Epithelial cell of esophagus (primary cell): ENCODE results near the gene RELA.
"Not testable (repeated sequence)": the region's sequence is repeated elsewhere in the genome, so short reads cannot be mapped to it uniquely, and the experiment has no call there.

Experiments used
- DNase-seq: peaks from one replicate; pipeline ENCODE4 v3.0.0; 2010; ENCODE audit warnings: low read depth
- H3K4me3 ChIP-seq: 2 replicates; pipeline ENCODE4 v1.5.1; 2011; ENCODE audit warnings: mild to moderate bottlenecking, low read length, control low read depth
- TF ChIP-seq, protein P1 (sequence below): IDR thresholded peaks from 2 replicates; pipeline ENCODE4 v1.5.1; 2011; ENCODE audit warnings: low read depth, mild to moderate bottlenecking, low read length, control low read depth, inconsistent platforms; ENCODE audit not compliant: insufficient read depth; ENCODE audit errors: missing control alignments

Gene RELA

GRCh38 chr11:65663639-65664200 lies 1.0 kb upstream of the RELA start:
- peak; percentile 46 for DNase-seq
- peak overlapping the region; percentile 70 for H3K4me3 ChIP-seq
- TF ChIP-seq, protein P1, sequence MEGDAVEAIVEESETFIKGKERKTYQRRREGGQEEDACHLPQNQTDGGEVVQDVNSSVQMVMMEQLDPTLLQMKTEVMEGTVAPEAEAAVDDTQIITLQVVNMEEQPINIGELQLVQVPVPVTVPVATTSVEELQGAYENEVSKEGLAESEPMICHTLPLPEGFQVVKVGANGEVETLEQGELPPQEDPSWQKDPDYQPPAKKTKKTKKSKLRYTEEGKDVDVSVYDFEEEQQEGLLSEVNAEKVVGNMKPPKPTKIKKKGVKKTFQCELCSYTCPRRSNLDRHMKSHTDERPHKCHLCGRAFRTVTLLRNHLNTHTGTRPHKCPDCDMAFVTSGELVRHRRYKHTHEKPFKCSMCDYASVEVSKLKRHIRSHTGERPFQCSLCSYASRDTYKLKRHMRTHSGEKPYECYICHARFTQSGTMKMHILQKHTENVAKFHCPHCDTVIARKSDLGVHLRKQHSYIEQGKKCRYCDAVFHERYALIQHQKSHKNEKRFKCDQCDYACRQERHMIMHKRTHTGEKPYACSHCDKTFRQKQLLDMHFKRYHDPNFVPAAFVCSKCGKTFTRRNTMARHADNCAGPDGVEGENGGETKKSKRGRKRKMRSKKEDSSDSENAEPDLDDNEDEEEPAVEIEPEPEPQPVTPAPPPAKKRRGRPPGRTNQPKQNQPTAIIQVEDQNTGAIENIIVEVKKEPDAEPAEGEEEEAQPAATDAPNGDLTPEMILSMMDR = no peak

DNA sequence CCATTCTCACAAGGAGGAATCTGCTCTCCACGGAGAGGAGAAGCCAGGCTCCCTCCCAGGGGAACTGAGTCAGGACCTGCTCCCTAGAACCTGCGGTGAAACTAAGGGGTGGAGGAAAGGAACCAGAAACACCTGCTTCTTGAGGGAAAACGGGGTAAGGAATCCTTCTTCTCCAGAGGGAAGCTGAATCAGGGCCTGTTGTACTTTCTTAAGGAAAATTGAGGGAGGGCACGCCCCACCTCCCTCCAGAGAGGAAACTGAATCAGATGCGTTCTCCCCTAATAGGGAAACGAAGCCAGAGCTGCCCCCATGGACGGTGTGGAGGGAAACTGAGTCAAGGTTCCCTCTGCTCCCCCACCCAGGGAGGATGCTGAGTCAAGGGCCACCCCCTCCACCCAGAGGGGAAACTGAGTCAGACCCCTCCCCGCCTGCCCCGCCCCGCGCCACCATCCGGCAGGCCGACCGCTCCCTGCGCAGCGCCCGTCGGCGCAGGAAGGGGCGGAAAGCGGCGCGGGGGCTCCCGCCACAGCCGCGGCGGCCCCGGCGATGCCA lies 393 bp downstream of the RELA start:
- peak overlapping the region; percentile 99 for H3K4me3 ChIP-seq
- DNase-seq = no peak
- TF ChIP-seq, protein P1 = no peak

DNA sequence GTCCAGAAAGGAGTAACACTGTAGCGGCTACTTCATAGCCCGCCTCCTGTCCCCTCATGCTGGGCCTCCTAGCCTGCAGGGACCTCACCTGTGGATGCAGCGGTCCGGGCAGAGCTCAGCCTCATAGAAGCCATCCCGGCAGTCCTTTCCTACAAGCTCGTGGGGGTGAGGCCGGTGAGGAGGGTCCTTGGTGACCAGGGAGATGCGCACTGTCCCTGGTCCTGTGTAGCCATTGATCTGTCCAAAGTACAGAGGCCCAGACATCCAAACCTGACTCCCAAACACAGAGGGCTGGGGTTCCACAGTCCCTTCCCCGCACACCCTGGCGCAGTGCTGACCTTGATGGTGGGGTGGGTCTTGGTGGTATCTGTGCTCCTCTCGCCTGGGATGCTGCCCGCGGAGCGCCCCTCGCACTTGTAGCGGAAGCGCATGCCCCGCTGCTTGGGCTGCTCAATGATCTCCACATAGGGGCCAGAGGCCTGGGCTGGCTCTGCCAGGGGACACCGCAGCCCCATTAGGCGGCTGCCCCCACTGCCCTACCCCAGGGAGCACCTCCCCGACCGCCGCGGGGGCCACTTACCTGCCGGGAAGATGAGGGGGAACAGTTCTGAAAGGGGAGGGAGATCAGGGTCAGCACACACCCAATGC lies 993 bp downstream of the RELA start:
- TF ChIP-seq, protein P1 = no peak
- H3K4me3 ChIP-seq = peak overlapping the region; percentile 99
- DNase-seq = no peak

- not testable (repeated sequence) for DNase-seq, H3K4me3 ChIP-seq
Observed at GRCh38 chr11:65660908-65661307, 1.8 kb downstream of the RELA start.

DNA sequence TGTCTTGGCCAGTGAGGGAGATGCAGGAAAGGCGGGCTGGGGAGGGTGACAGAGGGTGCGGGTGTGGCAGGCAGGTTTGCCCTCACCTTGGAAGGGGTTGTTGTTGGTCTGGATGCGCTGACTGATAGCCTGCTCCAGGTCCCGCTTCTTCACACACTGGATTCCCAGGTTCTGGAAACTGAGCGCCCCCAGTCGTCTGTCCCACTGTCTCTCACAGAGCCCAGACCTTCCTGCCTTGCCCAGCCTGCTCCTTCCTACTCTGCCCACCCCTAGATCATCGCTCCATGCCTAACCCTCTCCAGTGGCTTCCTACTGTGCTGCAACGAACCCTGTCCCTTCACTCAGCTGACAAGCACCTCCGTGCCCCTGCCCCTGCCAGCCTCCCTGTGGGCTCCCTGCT lies 2.7 kb downstream of the RELA start:
- DNase-seq = no peak
- TF ChIP-seq, protein P1 = no peak
- no peak overlapping the region for H3K4me3 ChIP-seq

- no peak for DNase-seq
- H3K4me3 ChIP-seq = no peak overlapping the region
- TF ChIP-seq, protein P1 = no peak
Observed at GRCh38 chr11:65658174-65659021, 4.3 kb downstream of the RELA start.

- no peak for DNase-seq
- H3K4me3 ChIP-seq = no peak overlapping the region
- TF ChIP-seq, protein P1 = no peak
Observed at GRCh38 chr11:65657426-65657825, 5.3 kb downstream of the RELA start.
